ENCODE results near the gene SENP3.

The SENP3 gene

DNA sequence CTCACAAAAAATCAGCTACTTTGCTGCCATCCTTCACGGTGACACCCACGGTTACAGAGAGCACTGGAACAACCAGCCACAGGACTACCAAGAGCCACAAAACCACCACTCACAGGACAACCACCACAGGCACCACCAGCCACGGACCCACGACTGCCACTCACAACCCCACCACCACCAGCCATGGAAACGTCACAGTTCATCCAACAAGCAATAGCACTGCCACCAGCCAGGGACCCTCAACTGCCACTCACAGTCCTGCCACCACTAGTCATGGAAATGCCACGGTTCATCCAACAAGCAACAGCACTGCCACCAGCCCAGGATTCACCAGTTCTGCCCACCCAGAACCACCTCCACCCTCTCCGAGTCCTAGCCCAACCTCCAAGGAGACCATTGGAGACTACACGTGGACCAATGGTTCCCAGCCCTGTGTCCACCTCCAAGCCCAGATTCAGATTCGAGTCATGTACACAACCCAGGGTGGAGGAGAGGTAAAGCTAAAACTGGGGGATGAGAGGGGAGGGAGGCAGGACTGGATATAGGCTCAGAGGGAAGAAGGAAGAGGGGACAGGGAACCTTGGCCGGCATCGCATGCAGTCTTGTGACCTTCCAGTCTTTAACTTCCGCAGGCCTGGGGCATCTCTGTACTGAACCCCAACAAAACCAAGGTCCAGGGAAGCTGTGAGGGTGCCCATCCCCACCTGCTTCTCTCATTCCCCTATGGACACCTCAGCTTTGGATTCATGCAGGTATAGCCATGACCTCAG is 18.3 kb downstream of the SENP3 start:
- peak overlapping the region; percentile 99 for H3K27ac Mint-ChIP-seq
- peaks cover 77% of the 10 kb centered on the region for H3K36me3 Mint-ChIP-seq (ENCODE audit: low read depth)
- no peaks in the 10 kb centered on the region for H3K9me3 Mint-ChIP-seq
- peak overlapping the region; percentile 70 for H3K4me3 Mint-ChIP-seq
- no peaks in the 10 kb centered on the region for H3K27me3 Mint-ChIP-seq
- peaks cover 96% of the 10 kb centered on the region for H3K4me1 Mint-ChIP-seq (ENCODE audit: low read depth)

- Mint-ChIP-seq H3K4me3 (peak overlapping the region; percentile 42), H3K36me3 (ENCODE audit: low read depth) (peaks cover 70% of the 10 kb centered on the region)
Measured at GRCh38 chr17:7580604-7581575, 19.2 kb downstream of the SENP3 start.

GRCh38 chr17:7582396-7583252 is 20.9 kb downstream of the SENP3 start:
- peaks cover 60% of the 10 kb centered on the region for H3K36me3 Mint-ChIP-seq (ENCODE audit: low read depth)
- no peaks in the 10 kb centered on the region for H3K27me3 Mint-ChIP-seq
- peaks cover 78% of the 10 kb centered on the region for H3K4me1 Mint-ChIP-seq (ENCODE audit: low read depth)
- no peaks in the 10 kb centered on the region for H3K9me3 Mint-ChIP-seq
- H3K4me3 Mint-ChIP-seq, result peak overlapping the region; percentile 92
- peak overlapping the region; percentile 100 for H3K27ac Mint-ChIP-seq

More at GRCh38 chr17:7580604-7581575, 19.2 kb downstream of the SENP3 start:
- H3K27ac Mint-ChIP-seq, result peak overlapping the region; percentile 71
- H3K4me1 Mint-ChIP-seq (ENCODE audit: low read depth), result peaks cover 94% of the 10 kb centered on the region
- H3K27me3 Mint-ChIP-seq, result no peaks in the 10 kb centered on the region
- H3K9me3 Mint-ChIP-seq, result no peaks in the 10 kb centered on the region

DNA sequence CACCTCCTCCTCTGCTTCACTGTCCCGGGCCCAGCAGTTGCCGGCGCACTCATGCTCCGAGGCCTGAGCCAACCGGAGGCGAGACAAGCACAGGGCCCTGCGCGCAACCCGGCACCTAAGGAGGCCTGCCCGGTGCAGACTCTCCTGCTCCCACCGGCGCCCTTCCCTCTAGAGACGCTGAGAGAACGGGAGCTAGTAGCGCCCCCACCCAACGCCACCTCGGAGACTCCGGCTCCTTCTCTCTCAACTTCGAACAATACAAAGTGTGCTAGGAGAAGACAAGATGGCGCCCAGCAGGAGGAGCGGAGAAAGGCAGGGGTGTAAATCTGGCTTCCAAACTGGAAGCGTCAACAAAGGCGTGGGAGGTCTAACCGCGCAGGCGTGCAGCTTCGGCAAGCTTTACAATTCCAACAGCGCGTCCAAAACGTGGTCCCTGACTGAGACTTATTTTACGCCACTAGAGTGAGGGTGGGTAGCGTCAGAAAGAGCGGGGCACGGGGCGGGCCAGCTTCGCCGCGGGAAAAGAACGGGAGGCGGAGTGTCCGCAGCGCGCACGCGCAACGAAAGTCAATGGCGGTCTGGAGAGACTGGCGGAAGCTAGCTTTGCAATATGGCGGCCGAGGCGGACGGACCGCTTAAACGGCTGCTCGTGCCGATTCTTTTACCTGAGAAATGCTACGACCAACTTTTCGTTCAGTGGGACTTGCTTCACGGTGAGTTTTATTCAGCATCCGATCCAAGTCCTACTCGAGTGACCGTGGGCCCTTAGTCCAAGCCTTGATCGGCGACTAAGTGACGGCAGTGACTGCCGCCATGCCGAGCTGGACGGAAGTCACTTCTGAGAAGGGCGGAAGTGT is 21.8 kb downstream of the SENP3 start, which contains the start of gene MPDU1:
Gene MPDU1, plus strand, starts transcription at position 600 of the 857 bp plus-strand sequence. Its CDS starts 11 bp downstream, at position 611.
- Mint-ChIP-seq H3K36me3 (ENCODE audit: low read depth) (peaks cover 59% of the 10 kb centered on the region), H3K27ac (peak within 1 kb of the TSS; percentile 100), H3K4me3 (peak within 1 kb of the TSS; percentile 92), H3K27me3 (no peaks in the 10 kb centered on the region), H3K9me3 (no peaks in the 10 kb centered on the region), H3K4me1 (ENCODE audit: low read depth) (peaks cover 69% of the 10 kb centered on the region)

DNA sequence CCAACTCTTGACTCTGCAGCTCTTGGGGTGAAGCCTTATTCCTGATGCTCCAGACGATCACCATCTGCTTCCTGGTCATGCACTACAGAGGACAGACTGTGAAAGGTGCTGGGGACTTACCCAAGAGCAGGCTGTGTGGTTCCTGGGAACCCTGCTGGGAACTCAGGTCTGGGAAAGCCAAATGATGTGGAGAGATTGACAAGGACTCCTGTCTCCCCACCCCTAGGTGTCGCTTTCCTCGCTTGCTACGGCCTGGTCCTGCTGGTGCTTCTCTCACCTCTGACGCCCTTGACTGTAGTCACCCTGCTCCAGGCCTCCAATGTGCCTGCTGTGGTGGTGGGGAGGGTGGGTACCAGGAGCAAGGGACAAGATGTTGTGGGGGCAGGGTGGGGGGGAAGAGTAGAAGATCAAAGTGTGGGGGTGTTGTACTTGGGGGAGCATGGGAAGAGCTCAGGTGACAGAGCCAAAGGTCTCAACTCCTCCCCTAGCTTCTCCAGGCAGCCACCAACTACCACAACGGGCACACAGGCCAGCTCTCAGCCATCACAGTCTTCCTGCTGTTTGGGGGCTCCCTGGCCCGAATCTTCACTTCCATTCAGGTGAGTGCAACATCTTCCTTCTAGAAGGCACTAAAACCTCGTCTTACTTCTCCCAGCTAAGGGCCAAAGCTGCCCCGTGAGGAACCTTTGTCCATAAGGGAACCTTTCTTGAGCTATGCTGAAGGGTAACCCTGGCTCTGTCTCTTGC is 25.1 kb downstream of the SENP3 start:
- Mint-ChIP-seq H3K27ac (no peak overlapping the region), H3K4me3 (no peak overlapping the region), H3K27me3 (no peaks in the 10 kb centered on the region), H3K4me1 (ENCODE audit: low read depth) (peaks cover 39% of the 10 kb centered on the region), H3K36me3 (ENCODE audit: low read depth) (peaks cover 45% of the 10 kb centered on the region), H3K9me3 (no peaks in the 10 kb centered on the region)

DNA sequence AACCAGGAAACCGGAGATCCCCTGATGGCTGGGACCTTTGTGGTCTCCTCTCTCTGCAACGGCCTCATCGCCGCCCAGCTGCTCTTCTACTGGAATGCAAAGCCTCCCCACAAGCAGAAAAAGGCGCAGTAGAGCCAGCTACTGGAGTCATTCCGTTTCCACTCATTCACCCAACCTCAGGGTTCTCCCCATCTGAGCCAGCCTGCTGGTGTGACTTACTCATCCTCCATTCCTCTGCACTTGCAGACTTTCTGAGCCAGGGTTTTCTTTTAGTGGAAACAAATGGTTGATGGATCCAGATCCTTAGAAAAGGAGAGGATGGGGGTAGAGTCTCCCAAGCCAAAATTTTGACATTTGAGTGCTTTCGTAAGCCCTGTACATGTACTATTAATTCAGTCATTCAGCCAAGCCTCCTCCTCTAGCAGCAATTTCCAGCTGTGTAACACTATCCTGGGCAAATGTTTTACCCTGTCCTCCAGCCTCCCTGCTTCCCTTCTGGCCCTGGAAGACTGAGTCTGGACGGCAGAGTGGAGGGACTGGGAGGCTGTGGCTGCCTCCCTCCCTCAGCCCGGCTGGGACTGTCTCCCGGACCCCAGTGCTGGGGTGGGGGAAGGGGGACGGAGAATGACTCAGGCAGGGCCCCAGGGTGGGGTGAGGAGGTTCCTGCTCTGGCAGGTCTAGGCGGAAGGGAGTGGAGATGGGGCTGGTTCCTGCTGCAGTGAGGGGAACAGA is 25.9 kb downstream of the SENP3 start:
- H3K36me3 Mint-ChIP-seq (ENCODE audit: low read depth), result peaks cover 47% of the 10 kb centered on the region
- H3K4me3 Mint-ChIP-seq, result no peak overlapping the region
- H3K4me1 Mint-ChIP-seq (ENCODE audit: low read depth), result peaks cover 31% of the 10 kb centered on the region

DNA sequence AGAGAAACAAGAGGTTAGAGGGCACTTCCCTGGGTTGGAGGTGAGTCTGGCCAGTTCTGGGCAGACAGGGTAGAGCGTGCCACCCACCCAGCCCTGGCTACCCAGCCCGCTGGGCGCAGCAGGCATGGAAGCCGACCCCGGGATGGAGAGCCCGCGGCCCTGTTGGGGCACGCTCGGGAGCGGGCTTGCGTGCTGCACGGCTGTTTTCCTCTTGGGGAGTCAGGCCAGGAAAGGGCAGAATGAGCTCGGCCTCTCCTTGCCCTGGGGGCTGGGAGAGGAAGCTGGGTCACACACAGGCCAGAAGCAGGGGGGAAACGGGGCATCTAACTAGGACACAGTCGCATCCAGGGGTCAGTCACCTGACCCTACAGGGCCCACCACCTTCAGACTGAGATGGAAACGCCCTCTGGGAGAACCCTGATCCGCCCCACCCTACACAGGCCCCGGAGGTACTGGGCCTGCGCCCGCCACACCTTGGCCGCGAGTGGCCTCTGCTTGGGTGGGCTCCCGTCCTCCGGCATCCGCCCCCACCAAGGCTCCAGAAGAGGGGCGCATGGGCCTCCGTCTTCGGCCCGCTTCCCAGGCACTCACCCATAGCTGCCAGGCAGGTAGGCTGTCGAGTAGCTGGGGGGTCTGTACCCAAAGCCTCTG is 27.0 kb downstream of the SENP3 start:
- no peaks in the 10 kb centered on the region for H3K27me3 Mint-ChIP-seq
- peaks cover 24% of the 10 kb centered on the region for H3K4me1 Mint-ChIP-seq (ENCODE audit: low read depth)
- H3K27ac Mint-ChIP-seq, result no peak overlapping the region
- no peak overlapping the region for H3K4me3 Mint-ChIP-seq
- H3K36me3 Mint-ChIP-seq (ENCODE audit: low read depth), result peaks cover 55% of the 10 kb centered on the region
- H3K9me3 Mint-ChIP-seq, result no peaks in the 10 kb centered on the region

More for the DNA sequence above, 25.9 kb downstream of the SENP3 start:
- Mint-ChIP-seq H3K27ac (no peak overlapping the region), H3K9me3 (no peaks in the 10 kb centered on the region), H3K27me3 (no peaks in the 10 kb centered on the region)

- no peaks in the 10 kb centered on the region for H3K9me3 Mint-ChIP-seq
- peaks cover 18% of the 10 kb centered on the region for H3K4me1 Mint-ChIP-seq (ENCODE audit: low read depth)
- H3K27ac Mint-ChIP-seq, result no peak overlapping the region
- H3K4me3 Mint-ChIP-seq, result no peak overlapping the region
- no peaks in the 10 kb centered on the region for H3K27me3 Mint-ChIP-seq
- peaks cover 58% of the 10 kb centered on the region for H3K36me3 Mint-ChIP-seq (ENCODE audit: low read depth)
Measured at GRCh38 chr17:7589204-7589868, 27.6 kb downstream of the SENP3 start.

- peaks cover 10% of the 10 kb centered on the region for H3K4me1 Mint-ChIP-seq (ENCODE audit: low read depth)
- H3K36me3 Mint-ChIP-seq (ENCODE audit: low read depth), result peaks cover 56% of the 10 kb centered on the region
- no peak within 1 kb of the TSS for H3K27ac Mint-ChIP-seq
- no peaks in the 10 kb centered on the region for H3K27me3 Mint-ChIP-seq
- no peaks in the 10 kb centered on the region for H3K9me3 Mint-ChIP-seq
- no peak within 1 kb of the TSS for H3K4me3 Mint-ChIP-seq
Measured at GRCh38 chr17:7589891-7590691, 28.4 kb downstream of the SENP3 start, which contains the start of gene SOX15. SOX15 (minus strand) TSS chr17:7590094; CDS start chr17:7589676, 418 bp downstream.

- Mint-ChIP-seq H3K36me3 (ENCODE audit: low read depth) (peaks cover 61% of the 10 kb centered on the region), H3K27ac (no peak overlapping the region), H3K4me1 (ENCODE audit: low read depth) (peaks cover 6% of the 10 kb centered on the region)
Measured at GRCh38 chr17:7590743-7591142, 29.0 kb downstream of the SENP3 start.

GRCh38 chr17:7591596-7591995 is 29.9 kb downstream of the SENP3 start:
- Mint-ChIP-seq H3K9me3 (no peaks in the 10 kb centered on the region), H3K36me3 (ENCODE audit: low read depth) (peaks cover 64% of the 10 kb centered on the region), H3K4me1 (ENCODE audit: low read depth) (peaks cover 3% of the 10 kb centered on the region)

More at GRCh38 chr17:7590743-7591142, 29.0 kb downstream of the SENP3 start:
- H3K4me3 Mint-ChIP-seq, result no peak overlapping the region
- H3K9me3 Mint-ChIP-seq, result no peaks in the 10 kb centered on the region
- no peaks in the 10 kb centered on the region for H3K27me3 Mint-ChIP-seq

More at GRCh38 chr17:7591596-7591995, 29.9 kb downstream of the SENP3 start:
- H3K4me3 Mint-ChIP-seq, result no peak overlapping the region
- H3K27ac Mint-ChIP-seq, result peak overlapping the region; percentile 34
- no peaks in the 10 kb centered on the region for H3K27me3 Mint-ChIP-seq

Data from stimulated activated naive CD8-positive, alpha-beta T cell treated with anti-CD3 and anti-CD28 coated beads, Interleukin-15, Interleukin-2, amounts not matched to agents 100 ng/mL and 50 ng/mL, for 24 hours (primary cell).